Neural cell (in vitro differentiated cells): Measurements from ENCODE around the gene SCN7A. TPM values are rescaled to one million over a fixed set of nuclear protein-coding genes. Genes with fewer than 3 reads are reported as not detected.

Source experiments
- H2AFZ ChIP-seq: fragments of 200-600, 300-800 bp; sonication (generic), shearing (Covaris generic); 2 replicates; pipeline ENCODE4 v1.6.0; 2014; ENCODE audit warnings: low read depth, mild to moderate bottlenecking, antibody characterized with exemption, low read length, moderate library complexity
- H3F3A ChIP-seq: fragments of 200-600 bp; shearing (Covaris generic); 2 replicates; pipeline ENCODE4 v1.6.1; 2016; ENCODE audit warnings: mild to moderate bottlenecking, moderate library complexity, mixed read lengths, antibody characterized with exemption, low read length; ENCODE audit not compliant: insufficient read depth, poor library complexity, severe bottlenecking
- H3K27ac ChIP-seq: fragments of 200-600, 300-800 bp; sonication (generic), shearing (Covaris generic); 2 replicates; pipeline ENCODE4 v1.5.1; 2014; ENCODE audit warnings: mild to moderate bottlenecking, low read length, moderate library complexity
- H3K27me3 ChIP-seq: fragments of 300-800, 200-600 bp; sonication (generic), shearing (Covaris generic); 2 replicates; pipeline ENCODE4 v1.6.0; 2014; ENCODE audit warnings: mild to moderate bottlenecking, low read depth, low read length, moderate library complexity; ENCODE audit not compliant: insufficient read depth
- H3K36me3 ChIP-seq: fragments of 300-800, 200-600 bp; sonication (generic), shearing (Covaris generic); 2 replicates; pipeline ENCODE4 v1.5.1; 2014; ENCODE audit warnings: mild to moderate bottlenecking, antibody characterized with exemption, low read length, moderate library complexity; ENCODE audit not compliant: insufficient read depth
- H3K4me2 ChIP-seq: fragments of 300-800, 200-600 bp; sonication (generic), shearing (Covaris generic); 2 replicates; pipeline ENCODE4 v1.6.0; 2014; ENCODE audit warnings: mild to moderate bottlenecking, low read length
- H3K4me3 ChIP-seq: fragments of 300-800, 200-600 bp; sonication (generic), shearing (Covaris generic); 2 replicates; pipeline ENCODE4 v1.5.1; 2014; ENCODE audit warnings: mild to moderate bottlenecking, low read length, moderate library complexity
- H3K79me2 ChIP-seq: fragments of 200-600 bp; shearing (Covaris generic); replicated peaks from 2 replicates; pipeline ENCODE4 v1.6.0; 2014; ENCODE audit warnings: mild to moderate bottlenecking, low read length, moderate library complexity; ENCODE audit not compliant: insufficient read depth
- H3K9ac ChIP-seq: fragments of 300-800, 200-600 bp; sonication (generic), shearing (Covaris generic); 2 replicates; pipeline ENCODE4 v1.6.1; 2016; ENCODE audit warnings: mild to moderate bottlenecking, low read length, mixed read lengths
- H3K9me2 ChIP-seq: fragments of 200-600 bp; shearing (Covaris generic); 2 replicates; pipeline ENCODE4 v1.6.1; 2016; ENCODE audit warnings: mild to moderate bottlenecking, low read length, mixed read lengths; ENCODE audit not compliant: insufficient read depth
- H3K9me3 ChIP-seq: fragments of 200-600, 300-800 bp; sonication (generic), shearing (Covaris generic); 2 replicates; pipeline ENCODE4 v1.6.1; 2016; ENCODE audit warnings: mild to moderate bottlenecking, mixed run types, low read length, moderate library complexity, mixed read lengths
- H4K20me1 ChIP-seq: fragments of 200-600 bp; shearing (Covaris generic); 2 replicates; pipeline ENCODE4 v1.6.1; 2016; ENCODE audit warnings: mild to moderate bottlenecking, mixed run types; ENCODE audit not compliant: insufficient read depth
- EP300 ChIP-seq: fragments of 450-650 bp; conservative IDR thresholded peaks from 2 replicates; pipeline ENCODE4 v1.6.1; 2014; ENCODE audit warnings: antibody characterized with exemption, mild to moderate bottlenecking, moderate library complexity; ENCODE audit not compliant: poor library complexity, severe bottlenecking
- EZH2 ChIP-seq: fragments of 200-600, 300-800 bp; shearing (Covaris generic), sonication (generic); IDR thresholded peaks from 2 replicates; pipeline ENCODE4 v1.6.1; 2014; ENCODE audit warnings: antibody characterized with exemption, low read length, borderline replicate concordance, mild to moderate bottlenecking; ENCODE audit not compliant: insufficient read depth, poor library complexity, severe bottlenecking
- MXI1 ChIP-seq: fragments of 450-650 bp; conservative IDR thresholded peaks from 2 replicates; pipeline ENCODE4 v1.6.1; 2014; ENCODE audit warnings: antibody characterized with exemption, mild to moderate bottlenecking; ENCODE audit not compliant: poor library complexity, severe bottlenecking
- POLR2AphosphoS5 ChIP-seq: IDR thresholded peaks from 2 replicates; pipeline ENCODE4 v1.6.1; 2012
- RAD21 ChIP-seq: fragments of 450-650 bp; conservative IDR thresholded peaks from 2 replicates; pipeline ENCODE4 v1.6.1; 2014; ENCODE audit warnings: antibody characterized with exemption, mild to moderate bottlenecking, moderate library complexity
- SMC3 ChIP-seq: fragments of 450-650 bp; conservative IDR thresholded peaks from 2 replicates; pipeline ENCODE4 v1.6.1; 2014; ENCODE audit warnings: antibody characterized with exemption, mild to moderate bottlenecking, moderate library complexity; ENCODE audit not compliant: poor library complexity
- TAF1 ChIP-seq: IDR thresholded peaks from 2 replicates; pipeline ENCODE4 v1.6.1; 2012; ENCODE audit warnings: low read depth
- polyA plus RNA-seq: library from polyadenylated mRNA; depleted of rRNA; stranded (reverse); fragments of >200 nt; gene quantifications from 2 replicates; pipeline ENCODE4 v1.2.3, GENCODE V29; 2014
- TF ChIP-seq, protein P1 (sequence below): IDR thresholded peaks from 2 replicates; pipeline ENCODE4 v1.6.1; 2012; ENCODE audit warnings: borderline replicate concordance
- TF ChIP-seq, protein P2 (sequence below): fragments of 450-650 bp; IDR thresholded peaks from 2 replicates; pipeline ENCODE4 v1.5.1; 2014; ENCODE audit warnings: antibody characterized with exemption, mild to moderate bottlenecking, moderate library complexity; ENCODE audit not compliant: poor library complexity, severe bottlenecking

Gene SCN7A
- polyA plus RNA-seq, 1 donor from 2014 or later: 0.09 TPM

DNA sequence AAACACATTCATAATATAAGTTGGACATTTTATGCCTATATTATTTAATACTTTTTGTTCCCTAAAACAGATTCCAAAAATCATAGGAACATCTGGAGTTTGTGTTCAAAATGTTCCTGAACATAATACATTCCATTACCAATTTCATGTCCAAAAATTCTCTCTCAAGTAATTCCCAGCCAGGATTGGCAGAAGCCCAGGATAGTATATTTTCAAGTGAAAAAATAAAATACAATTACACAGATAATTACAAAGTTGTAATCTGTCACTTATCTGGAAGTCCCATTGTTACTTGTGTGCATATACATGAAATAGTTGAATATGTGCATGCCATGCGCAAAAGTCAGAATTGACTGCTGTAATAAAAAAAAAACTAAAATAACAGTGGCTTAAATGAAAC, 5.2 kb upstream of the SCN7A start:
- no peaks in the 10 kb centered on the region for H3K9me2 ChIP-seq
- H3F3A ChIP-seq: no peaks in the 10 kb centered on the region
- H3K79me2 ChIP-seq: no peaks in the 10 kb centered on the region
- no peak overlapping the region for H3K4me2 ChIP-seq
- no peaks in the 10 kb centered on the region for H3K27me3 ChIP-seq
- no peaks in the 10 kb centered on the region for H4K20me1 ChIP-seq
- H3K36me3 ChIP-seq: no peaks in the 10 kb centered on the region
- no peaks in the 10 kb centered on the region for H3K9me3 ChIP-seq
- H3K27ac ChIP-seq: no peak overlapping the region
- H3K4me3 ChIP-seq: no peak overlapping the region
- TF ChIP-seq RAD21: no peak
- no peak overlapping the region for H2AFZ ChIP-seq
- H3K9ac ChIP-seq: no peak overlapping the region

DNA sequence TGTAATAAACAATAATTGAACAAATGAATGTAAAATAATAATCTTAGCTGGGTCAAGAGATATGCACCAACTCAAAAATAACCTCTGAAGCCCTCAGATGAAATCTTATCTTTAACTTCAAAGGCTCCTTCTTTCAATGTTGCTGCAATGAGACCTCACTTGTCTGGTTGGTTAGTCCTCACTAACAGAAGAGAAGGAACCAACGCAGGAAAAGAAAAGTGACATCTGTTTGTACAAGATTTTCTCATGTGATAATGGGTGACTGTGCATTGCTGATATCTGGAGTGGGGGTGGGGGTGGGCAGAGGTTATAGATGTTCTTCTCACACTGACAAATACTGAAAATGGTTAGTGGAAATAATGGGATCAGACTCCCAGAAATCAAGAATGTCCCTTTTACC, 2.6 kb downstream of the SCN7A start:
- H3K4me3 ChIP-seq: no peak overlapping the region
- H3K4me2 ChIP-seq: no peak overlapping the region
- no peaks in the 10 kb centered on the region for H4K20me1 ChIP-seq
- H3K79me2 ChIP-seq: no peaks in the 10 kb centered on the region
- no peaks in the 10 kb centered on the region for H3K9me2 ChIP-seq
- H3F3A ChIP-seq: no peaks in the 10 kb centered on the region
- no peaks in the 10 kb centered on the region for H3K27me3 ChIP-seq
- no peak overlapping the region for H3K9ac ChIP-seq
- no peaks in the 10 kb centered on the region for H3K9me3 ChIP-seq
- no peak for TF ChIP-seq EZH2
- TF ChIP-seq, protein P1, sequence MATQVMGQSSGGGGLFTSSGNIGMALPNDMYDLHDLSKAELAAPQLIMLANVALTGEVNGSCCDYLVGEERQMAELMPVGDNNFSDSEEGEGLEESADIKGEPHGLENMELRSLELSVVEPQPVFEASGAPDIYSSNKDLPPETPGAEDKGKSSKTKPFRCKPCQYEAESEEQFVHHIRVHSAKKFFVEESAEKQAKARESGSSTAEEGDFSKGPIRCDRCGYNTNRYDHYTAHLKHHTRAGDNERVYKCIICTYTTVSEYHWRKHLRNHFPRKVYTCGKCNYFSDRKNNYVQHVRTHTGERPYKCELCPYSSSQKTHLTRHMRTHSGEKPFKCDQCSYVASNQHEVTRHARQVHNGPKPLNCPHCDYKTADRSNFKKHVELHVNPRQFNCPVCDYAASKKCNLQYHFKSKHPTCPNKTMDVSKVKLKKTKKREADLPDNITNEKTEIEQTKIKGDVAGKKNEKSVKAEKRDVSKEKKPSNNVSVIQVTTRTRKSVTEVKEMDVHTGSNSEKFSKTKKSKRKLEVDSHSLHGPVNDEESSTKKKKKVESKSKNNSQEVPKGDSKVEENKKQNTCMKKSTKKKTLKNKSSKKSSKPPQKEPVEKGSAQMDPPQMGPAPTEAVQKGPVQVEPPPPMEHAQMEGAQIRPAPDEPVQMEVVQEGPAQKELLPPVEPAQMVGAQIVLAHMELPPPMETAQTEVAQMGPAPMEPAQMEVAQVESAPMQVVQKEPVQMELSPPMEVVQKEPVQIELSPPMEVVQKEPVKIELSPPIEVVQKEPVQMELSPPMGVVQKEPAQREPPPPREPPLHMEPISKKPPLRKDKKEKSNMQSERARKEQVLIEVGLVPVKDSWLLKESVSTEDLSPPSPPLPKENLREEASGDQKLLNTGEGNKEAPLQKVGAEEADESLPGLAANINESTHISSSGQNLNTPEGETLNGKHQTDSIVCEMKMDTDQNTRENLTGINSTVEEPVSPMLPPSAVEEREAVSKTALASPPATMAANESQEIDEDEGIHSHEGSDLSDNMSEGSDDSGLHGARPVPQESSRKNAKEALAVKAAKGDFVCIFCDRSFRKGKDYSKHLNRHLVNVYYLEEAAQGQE: no peak
- TF ChIP-seq TAF1: no peak
- TF ChIP-seq RAD21: no peak
- TF ChIP-seq POLR2AphosphoS5: no peak
- TF ChIP-seq SMC3: no peak
- TF ChIP-seq, protein P2, sequence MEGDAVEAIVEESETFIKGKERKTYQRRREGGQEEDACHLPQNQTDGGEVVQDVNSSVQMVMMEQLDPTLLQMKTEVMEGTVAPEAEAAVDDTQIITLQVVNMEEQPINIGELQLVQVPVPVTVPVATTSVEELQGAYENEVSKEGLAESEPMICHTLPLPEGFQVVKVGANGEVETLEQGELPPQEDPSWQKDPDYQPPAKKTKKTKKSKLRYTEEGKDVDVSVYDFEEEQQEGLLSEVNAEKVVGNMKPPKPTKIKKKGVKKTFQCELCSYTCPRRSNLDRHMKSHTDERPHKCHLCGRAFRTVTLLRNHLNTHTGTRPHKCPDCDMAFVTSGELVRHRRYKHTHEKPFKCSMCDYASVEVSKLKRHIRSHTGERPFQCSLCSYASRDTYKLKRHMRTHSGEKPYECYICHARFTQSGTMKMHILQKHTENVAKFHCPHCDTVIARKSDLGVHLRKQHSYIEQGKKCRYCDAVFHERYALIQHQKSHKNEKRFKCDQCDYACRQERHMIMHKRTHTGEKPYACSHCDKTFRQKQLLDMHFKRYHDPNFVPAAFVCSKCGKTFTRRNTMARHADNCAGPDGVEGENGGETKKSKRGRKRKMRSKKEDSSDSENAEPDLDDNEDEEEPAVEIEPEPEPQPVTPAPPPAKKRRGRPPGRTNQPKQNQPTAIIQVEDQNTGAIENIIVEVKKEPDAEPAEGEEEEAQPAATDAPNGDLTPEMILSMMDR: no peak
- no peak for TF ChIP-seq MXI1
- no peak overlapping the region for H2AFZ ChIP-seq
- H3K27ac ChIP-seq: no peak overlapping the region
- no peaks in the 10 kb centered on the region for H3K36me3 ChIP-seq

DNA sequence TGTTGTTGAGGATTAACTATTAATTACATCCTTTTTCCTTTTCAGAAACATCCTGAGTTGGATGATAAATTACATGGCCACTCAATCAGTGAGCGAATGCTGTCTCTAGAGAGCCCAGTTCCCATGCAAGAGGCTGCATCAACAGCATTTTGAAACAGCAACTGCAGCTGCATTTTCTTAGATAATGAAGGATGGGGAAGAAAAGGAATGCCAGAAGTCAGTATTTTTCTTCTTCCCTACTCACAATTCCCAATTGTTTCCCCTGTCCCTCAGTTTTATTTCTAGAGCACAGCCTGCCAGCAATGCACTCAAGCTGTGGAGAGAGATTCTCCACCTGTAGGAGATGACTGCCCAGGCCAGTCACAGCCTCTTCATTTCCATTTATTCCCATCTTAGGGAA, 6.9 kb downstream of the SCN7A start:
- H3K4me2 ChIP-seq: no peak overlapping the region
- TF ChIP-seq EZH2 (no peak), RAD21 (no peak), SMC3 (no peak), EP300 (no peak), MXI1 (no peak), TAF1 (no peak), POLR2AphosphoS5 (no peak)
- TF ChIP-seq, protein P2: no peak
- TF ChIP-seq, protein P1: no peak
- H3K9ac ChIP-seq: no peak overlapping the region
- H3K27me3 ChIP-seq: no peaks in the 10 kb centered on the region
- no peaks in the 10 kb centered on the region for H3K79me2 ChIP-seq
- H3K36me3 ChIP-seq: no peaks in the 10 kb centered on the region
- no peaks in the 10 kb centered on the region for H3F3A ChIP-seq
- H3K27ac ChIP-seq: no peak overlapping the region
- H3K9me3 ChIP-seq: no peaks in the 10 kb centered on the region
- no peak overlapping the region for H3K4me3 ChIP-seq
- no peak overlapping the region for H2AFZ ChIP-seq
- H3K9me2 ChIP-seq: no peaks in the 10 kb centered on the region
- no peaks in the 10 kb centered on the region for H4K20me1 ChIP-seq
